A549 (cell line): ENCODE measurements around the gene NBPF20.
"Not testable (repeated sequence)": the region's sequence is repeated elsewhere in the genome, so short reads cannot be mapped to it uniquely, and the experiment has no call there.

ENCODE experiments used
- CTCF ChIP-seq: fragments of >200 bp; sonication (Bioruptor Twin); formaldehyde crosslinking; IDR thresholded peaks from 3 replicates; pipeline ENCODE4 v1.5.1; 2016
- EHF ChIP-seq: fragments of 250-450 bp; sonication (Bioruptor Pico); IDR thresholded peaks from 2 replicates; pipeline ENCODE4 v1.5.0; 2020; ENCODE audit warnings: mild to moderate bottlenecking
- HDAC2 ChIP-seq: fragments of 200-600 bp; sonication (generic); IDR thresholded peaks from 2 replicates; pipeline ENCODE4 v1.6.1; 2016
- JUN ChIP-seq, 2 experiments: fragments of >200 bp; sonication (Bioruptor Twin); formaldehyde crosslinking; IDR thresholded peaks; 2 replicates in 1 of 2; 3 replicates in 1 of 2; pipeline ENCODE4 v1.6.1; 2016 to 2017
- JUNB ChIP-seq: fragments of >200 bp; sonication (Bioruptor Twin); formaldehyde crosslinking; IDR thresholded peaks from 2 replicates; pipeline ENCODE4 v1.6.1; 2016
- MAFK ChIP-seq: fragments of 450-650 bp; IDR thresholded peaks from 2 replicates; pipeline ENCODE4 v1.6.1; 2014; ENCODE audit not compliant: partially characterized antibody
- MAZ ChIP-seq: fragments of 150-350 bp; IDR thresholded peaks from 2 replicates; pipeline ENCODE4 v1.6.1; 2014; ENCODE audit warnings: antibody characterized with exemption, low read depth, low read length, borderline replicate concordance
- PHF8 ChIP-seq: fragments of 200-600 bp; sonication (generic); IDR thresholded peaks from 2 replicates; pipeline ENCODE4 v1.6.1; 2016; ENCODE audit warnings: low read depth, mild to moderate bottlenecking, antibody characterized with exemption, moderate library complexity, borderline replicate concordance
- USF2 ChIP-seq: fragments of 450-650 bp; IDR thresholded peaks from 2 replicates; pipeline ENCODE4 v1.6.1; 2014; ENCODE audit warnings: antibody characterized with exemption

GRCh38 chr1:145460048-145460447, 34.6 kb upstream of the NBPF20 start:
- not testable (repeated sequence) for TF ChIP-seq CTCF; MAZ; USF2; HDAC2; JUN (IDR thresholded peaks at IDR 0.05); MAFK; EHF (CRISPR knock-in tag); PHF8; JUNB
